Hepatocyte (in vitro differentiated cells): ENCODE measurements around the gene MAP2K2. TPM values are rescaled to one million over a fixed set of nuclear protein-coding genes. Genes with fewer than 3 reads are reported as not detected.

Experiments used
- DNase-seq: peaks from one replicate; pipeline ENCODE4 v3.0.0-alpha.2; 2016; ENCODE audit warnings: low spot score
- H2AFZ ChIP-seq: fragments of 200-600 bp; sonication (generic); 2 replicates; pipeline ENCODE4 v1.6.0; 2016; ENCODE audit warnings: antibody characterized with exemption, mild to moderate bottlenecking
- H3K27ac ChIP-seq: fragments of 200-600 bp; sonication (generic); 2 replicates; pipeline ENCODE4 v1.5.1; 2016; ENCODE audit warnings: mild to moderate bottlenecking
- H3K27me3 ChIP-seq: fragments of 200-600 bp; sonication (generic); 2 replicates; pipeline ENCODE4 v1.6.1; 2016
- H3K36me3 ChIP-seq: fragments of 200-600 bp; sonication (generic); replicated peaks from 2 replicates; pipeline ENCODE4 v1.5.1; 2016; ENCODE audit warnings: low read depth; ENCODE audit not compliant: insufficient read depth
- H3K4me1 ChIP-seq: fragments of 200-600 bp; sonication (generic); 2 replicates; pipeline ENCODE4 v1.5.1; 2016; ENCODE audit warnings: mild to moderate bottlenecking, moderate library complexity; ENCODE audit not compliant: insufficient read depth
- H3K4me2 ChIP-seq: fragments of 200-600 bp; sonication (generic); 2 replicates; pipeline ENCODE4 v1.6.0; 2016
- H3K4me3 ChIP-seq: fragments of 200-600 bp; sonication (generic); 2 replicates; pipeline ENCODE4 v1.5.1; 2016; ENCODE audit warnings: mild to moderate bottlenecking
- H3K79me2 ChIP-seq: fragments of 200-600 bp; sonication (generic); 2 replicates; pipeline ENCODE4 v1.6.0; 2017; ENCODE audit warnings: mild to moderate bottlenecking
- H3K9me2 ChIP-seq: fragments of 200-600 bp; sonication (generic); replicated peaks from 2 replicates; pipeline ENCODE4 v1.6.0; 2017; ENCODE audit warnings: mild to moderate bottlenecking; ENCODE audit not compliant: insufficient read depth
- H3K9me3 ChIP-seq: fragments of 200-600 bp; sonication (generic); 2 replicates; pipeline ENCODE4 v1.5.1; 2016; ENCODE audit warnings: low read depth, mild to moderate bottlenecking
- H4K20me1 ChIP-seq: fragments of 200-600 bp; sonication (generic); 2 replicates; pipeline ENCODE4 v1.6.0; 2016; ENCODE audit warnings: mild to moderate bottlenecking; ENCODE audit not compliant: insufficient read depth, poor library complexity, severe bottlenecking
- EZH2 ChIP-seq: fragments of 200-600 bp; sonication (generic); IDR thresholded peaks from 2 replicates; pipeline ENCODE4 v1.6.1; 2016; ENCODE audit warnings: antibody characterized with exemption, mild to moderate bottlenecking, borderline replicate concordance
- EZH2phosphoT487 ChIP-seq: fragments of 200-600 bp; sonication (generic); IDR thresholded peaks from one replicate; pipeline ENCODE4 v1.6.1; 2018; ENCODE audit warnings: antibody characterized with exemption, mild to moderate bottlenecking, low read depth, moderate library complexity; ENCODE audit not compliant: unreplicated experiment, severe bottlenecking
- WGBS: methylation state at CpG from one replicate; pipeline ENCODE4 v1.1.6; 2016; ENCODE audit warnings: low lambda C conversion rate; ENCODE audit errors: missing lambda C conversion rate; 5-methylcytosine and 5-hydroxymethylcytosine counted together
- polyA plus RNA-seq: library from polyadenylated mRNA; unstranded; fragments of >200 nt; fragmentation: Nextera tagmentation; extraction: Ambion mirVana; gene quantifications from 2 replicates; pipeline ENCODE4 v1.2.1, GENCODE V29; 2016
- total RNA-seq: library from RNA; depleted of rRNA; stranded (reverse); fragments of >200 nt; gene quantifications from 2 replicates; pipeline ENCODE4 v1.2.3, GENCODE V29; 2014
- TF ChIP-seq, protein P1 (sequence below): fragments of 200-600 bp; sonication (generic); IDR thresholded peaks from 2 replicates; pipeline ENCODE4 v1.5.1; 2016; ENCODE audit warnings: antibody characterized with exemption, mild to moderate bottlenecking; ENCODE audit not compliant: poor library complexity

MAP2K2 gene
- total and polyA plus RNA-seq, 2 experiments from 2014 or later = 135 to 188 TPM

DNA sequence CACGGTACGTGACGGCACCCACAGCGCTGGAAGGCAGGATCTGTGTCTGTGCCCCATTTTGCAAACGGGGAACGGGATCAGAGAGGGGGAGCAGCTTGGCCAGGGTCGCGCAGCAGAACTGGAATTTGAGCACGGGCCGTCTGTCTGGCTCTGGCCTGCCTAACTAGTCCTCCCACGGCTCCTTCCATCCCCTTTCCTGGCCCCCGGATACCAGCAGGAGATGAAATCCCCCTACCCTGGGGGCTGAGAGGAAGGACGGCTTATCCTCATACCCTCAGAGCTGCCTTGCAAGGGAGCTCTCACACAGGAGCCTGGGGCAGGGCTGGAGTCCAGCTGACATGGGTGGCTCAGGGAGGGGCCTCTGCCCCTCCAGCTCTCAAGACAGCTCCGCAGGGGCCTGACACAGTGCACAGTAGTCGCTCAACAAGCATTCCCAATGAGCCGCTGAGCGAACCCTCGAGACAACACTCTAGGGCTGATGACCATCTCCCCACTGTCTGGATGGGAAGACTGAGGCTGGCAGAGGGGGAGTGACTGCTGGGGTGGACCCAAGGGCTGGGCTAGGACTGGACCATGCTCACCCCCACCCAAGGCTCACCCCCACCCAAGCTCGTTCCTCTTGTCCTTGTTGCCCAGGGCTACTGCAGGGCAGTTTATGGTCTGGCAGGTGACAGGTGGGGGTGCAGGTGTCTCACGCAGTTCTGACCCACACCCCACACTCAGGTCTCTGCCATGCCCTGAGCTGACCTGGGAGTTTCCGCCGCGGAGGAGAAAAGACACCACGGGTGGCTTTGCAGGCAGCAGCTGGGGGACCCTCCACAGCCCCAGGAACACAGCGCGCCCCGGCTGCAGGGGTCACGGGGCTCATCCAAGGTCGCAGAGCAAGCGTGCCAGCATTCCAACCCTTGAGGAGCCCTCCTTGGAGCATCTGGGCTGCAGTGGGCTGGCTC is 61.2 kb downstream of the MAP2K2 start:
- Histone ChIP-seq H3K9me2 (no peaks in the 10 kb centered on the region), H3K4me3 (no peak overlapping the region), H4K20me1 (peaks cover 65% of the 10 kb centered on the region), H3K79me2 (peaks cover 76% of the 10 kb centered on the region), H3K36me3 (no peaks in the 10 kb centered on the region), H3K9me3 (no peaks in the 10 kb centered on the region), H3K4me1 (peaks cover 59% of the 10 kb centered on the region), H3K27me3 (no peaks in the 10 kb centered on the region), H3K27ac (peak overlapping the region; percentile 98), H2AFZ (no peak overlapping the region), H3K4me2 (peak overlapping the region; percentile 98)
- 73% methylated on average over 30 of the region's 30 CpGs for whole genome bisulfite sequencing
- DNase-seq = no peak
- TF ChIP-seq, protein P1, sequence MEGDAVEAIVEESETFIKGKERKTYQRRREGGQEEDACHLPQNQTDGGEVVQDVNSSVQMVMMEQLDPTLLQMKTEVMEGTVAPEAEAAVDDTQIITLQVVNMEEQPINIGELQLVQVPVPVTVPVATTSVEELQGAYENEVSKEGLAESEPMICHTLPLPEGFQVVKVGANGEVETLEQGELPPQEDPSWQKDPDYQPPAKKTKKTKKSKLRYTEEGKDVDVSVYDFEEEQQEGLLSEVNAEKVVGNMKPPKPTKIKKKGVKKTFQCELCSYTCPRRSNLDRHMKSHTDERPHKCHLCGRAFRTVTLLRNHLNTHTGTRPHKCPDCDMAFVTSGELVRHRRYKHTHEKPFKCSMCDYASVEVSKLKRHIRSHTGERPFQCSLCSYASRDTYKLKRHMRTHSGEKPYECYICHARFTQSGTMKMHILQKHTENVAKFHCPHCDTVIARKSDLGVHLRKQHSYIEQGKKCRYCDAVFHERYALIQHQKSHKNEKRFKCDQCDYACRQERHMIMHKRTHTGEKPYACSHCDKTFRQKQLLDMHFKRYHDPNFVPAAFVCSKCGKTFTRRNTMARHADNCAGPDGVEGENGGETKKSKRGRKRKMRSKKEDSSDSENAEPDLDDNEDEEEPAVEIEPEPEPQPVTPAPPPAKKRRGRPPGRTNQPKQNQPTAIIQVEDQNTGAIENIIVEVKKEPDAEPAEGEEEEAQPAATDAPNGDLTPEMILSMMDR = no peak

DNA sequence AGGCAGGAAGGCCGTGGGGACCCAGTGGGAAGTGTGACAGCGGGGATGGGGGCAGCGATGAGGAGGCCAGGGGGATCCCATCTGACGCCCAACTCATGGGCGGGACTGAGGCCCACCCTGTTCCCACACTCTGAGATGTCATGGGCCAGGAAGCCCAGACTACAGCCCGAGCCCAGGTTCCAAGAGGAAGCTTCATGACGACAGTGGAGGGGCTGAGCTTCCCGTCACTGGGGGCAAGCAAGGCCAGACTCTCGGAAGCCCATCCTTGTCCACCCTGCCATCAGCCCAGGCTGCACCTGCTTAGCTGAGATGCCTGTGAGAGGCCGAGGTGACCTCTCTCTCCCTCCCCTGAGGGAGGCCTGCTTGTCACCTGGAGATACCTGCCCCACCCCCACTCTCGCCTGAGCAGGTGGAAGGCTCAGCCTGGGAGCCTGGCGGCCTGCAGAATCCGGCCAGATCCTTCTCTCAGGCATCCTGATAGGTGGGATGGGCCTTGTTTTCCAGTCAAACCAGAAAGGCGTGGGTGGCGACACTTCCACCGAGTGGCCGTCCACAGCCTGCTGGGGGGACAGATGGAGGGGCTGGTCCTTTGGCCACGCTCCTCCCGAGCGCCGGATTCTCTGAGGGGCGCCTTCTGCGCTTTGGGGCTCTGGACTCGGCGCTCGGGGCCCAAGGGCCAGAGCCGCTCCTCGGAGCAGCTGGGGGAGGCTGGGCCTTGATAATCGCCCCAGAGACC is 62.1 kb downstream of the MAP2K2 start:
- Histone ChIP-seq H3K36me3 (no peaks in the 10 kb centered on the region), H3K27ac (peak overlapping the region; percentile 98), H3K79me2 (peaks cover 84% of the 10 kb centered on the region), H3K27me3 (no peaks in the 10 kb centered on the region), H3K4me2 (peak overlapping the region; percentile 98), H3K9me2 (no peaks in the 10 kb centered on the region), H2AFZ (no peak overlapping the region), H3K4me1 (peaks cover 59% of the 10 kb centered on the region), H4K20me1 (peaks cover 71% of the 10 kb centered on the region), H3K9me3 (no peaks in the 10 kb centered on the region), H3K4me3 (no peak overlapping the region)
- no peak for TF ChIP-seq EZH2
- no peak for TF ChIP-seq EZH2phosphoT487
- TF ChIP-seq, protein P1 = no peak
- peak; percentile 85 for DNase-seq
- WGBS = 77% methylated on average over 29 of the region's 29 CpGs

DNA sequence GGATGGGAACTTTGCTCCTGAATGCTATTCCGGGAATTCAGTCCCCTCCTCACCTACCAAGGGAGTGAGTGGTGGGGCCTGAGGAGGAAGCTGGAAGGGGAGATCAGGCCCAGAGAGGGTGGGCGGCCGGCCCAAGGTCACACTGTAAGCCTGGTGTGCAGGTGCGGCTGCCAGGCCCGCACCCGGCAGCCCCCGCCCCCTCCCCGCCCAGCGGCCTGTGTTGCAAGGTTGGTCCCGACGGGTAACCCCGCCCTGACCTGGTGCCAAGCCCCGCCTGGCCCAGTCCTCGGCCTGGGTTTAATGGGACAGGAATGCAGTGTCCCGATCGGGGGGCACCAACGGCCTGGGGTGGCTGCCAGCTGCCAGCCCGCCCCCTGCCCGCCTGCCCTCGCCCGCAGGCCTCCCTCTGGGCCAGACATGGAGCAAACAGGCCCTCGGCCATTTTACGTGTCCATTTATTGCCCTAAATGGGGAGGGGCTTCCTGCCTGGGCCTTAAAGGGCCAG is 62.7 kb downstream of the MAP2K2 start:
- Histone ChIP-seq H3K27ac (peak overlapping the region; percentile 98), H3K9me2 (no peaks in the 10 kb centered on the region), H3K79me2 (peaks cover 89% of the 10 kb centered on the region), H3K4me2 (peak overlapping the region; percentile 98), H3K9me3 (no peaks in the 10 kb centered on the region), H3K36me3 (no peaks in the 10 kb centered on the region), H2AFZ (no peak overlapping the region), H3K4me3 (no peak overlapping the region), H3K27me3 (no peaks in the 10 kb centered on the region), H3K4me1 (peaks cover 59% of the 10 kb centered on the region), H4K20me1 (peaks cover 77% of the 10 kb centered on the region)
- TF ChIP-seq EZH2phosphoT487 (no peak), EZH2 (no peak)
- TF ChIP-seq, protein P1 = no peak
- 47% methylated on average over 19 of the region's 23 CpGs for WGBS
- peak; percentile 85 for DNase-seq
